Colonic mucosa (tissue), 4 donors: ENCODE results near the gene FANCG. TPM values are rescaled to one million over a fixed set of nuclear protein-coding genes. Genes with fewer than 3 reads are reported as not detected.

Source experiments
- DNase-seq: peaks from one replicate; pipeline ENCODE4 v3.0.0-alpha.2; 2020
- H3K27ac ChIP-seq: fragments of 200-600 bp; one replicate; pipeline ENCODE4 v1.8.0; 2021
- H3K27me3 ChIP-seq: fragments of 200-600 bp; one replicate; pipeline ENCODE4 v1.8.0; 2021
- H3K36me3 ChIP-seq: fragments of 200-600 bp; one replicate; pipeline ENCODE4 v1.8.0; 2021
- H3K4me1 ChIP-seq: fragments of 200-600 bp; one replicate; pipeline ENCODE4 v1.8.0; 2021; ENCODE audit warnings: mild to moderate bottlenecking
- H3K4me3 ChIP-seq: fragments of 200-600 bp; one replicate; pipeline ENCODE4 v1.8.0; 2021
- H3K9ac ChIP-seq, 2 donors: one replicate each; pipeline ENCODE4 v1.7.0; 2013; ENCODE audit warnings: control low read depth in 2 of 2, low read depth in 2 of 2, low read length in 2 of 2
- H3K9me3 ChIP-seq: fragments of 200-600 bp; one replicate; pipeline ENCODE4 v1.8.0; 2021
- CTCF ChIP-seq: fragments of 200-600 bp; IDR thresholded peaks from one replicate; pipeline ENCODE4 v1.8.0; 2022; ENCODE audit warnings: antibody characterized with exemption, mild to moderate bottlenecking
- intact Hi-C: fragments of 100-400 bp; cut with DNase I; formaldehyde crosslinking; loops from one replicate; pipeline ENCODE4 v1.14.1; 2022
- total RNA-seq, 2 donors: library from RNA; stranded (reverse); fragmentation: NEBNext Ultra II Directional in 1 of 2; extraction: Animal tissue kit (Norgen Biotek cat#: 25700) in 1 of 2; gene quantifications; one replicate each; pipeline ENCODE4 v1.2.1, GENCODE V29; 2021
- donor health status: healthy.
- donor health status: DM: no; HTN: no; CAD: no.
- donor health status: DM: no; HTN: no; CAD: no.

Gene FANCG
- total RNA-seq, 2 donors from 2014 or later: 11.4 to 47.5 TPM

GRCh38 chr9:35033101-35033500 lies 46.6 kb downstream of the FANCG start:
- no peak overlapping the region for H3K9ac ChIP-seq
- no peaks in the 10 kb centered on the region for H3K27me3 ChIP-seq
- no peak for TF ChIP-seq CTCF
- no peaks in the 10 kb centered on the region for H3K4me1 ChIP-seq
- intact Hi-C loops: no loop called here
- H3K36me3 ChIP-seq: no peaks in the 10 kb centered on the region
- no peaks in the 10 kb centered on the region for H3K9me3 ChIP-seq
- no peak overlapping the region for H3K4me3 ChIP-seq
- DNase-seq: no peak
- no peak overlapping the region for H3K27ac ChIP-seq

GRCh38 chr9:35029852-35030251 lies 49.9 kb downstream of the FANCG start:
- no peaks in the 10 kb centered on the region for H3K36me3 ChIP-seq
- no peak for DNase-seq
- no peaks in the 10 kb centered on the region for H3K27me3 ChIP-seq
- TF ChIP-seq CTCF: no peak
- no peaks in the 10 kb centered on the region for H3K9me3 ChIP-seq
- H3K4me3 ChIP-seq: no peak overlapping the region
- H3K27ac ChIP-seq: no peak overlapping the region
- intact Hi-C loops: no loop called here
- no peaks in the 10 kb centered on the region for H3K4me1 ChIP-seq
- H3K9ac ChIP-seq: no peak overlapping the region

GRCh38 chr9:35029241-35029640 lies 50.5 kb downstream of the FANCG start:
- DNase-seq: no peak
- no peak for TF ChIP-seq CTCF
- intact Hi-C loops: no loop called here

GRCh38 chr9:35028341-35028740 lies 51.4 kb downstream of the FANCG start:
- TF ChIP-seq CTCF: no peak
- Histone ChIP-seq H3K27ac (no peak overlapping the region), H3K27me3 (no peaks in the 10 kb centered on the region), H3K9ac (no peak overlapping the region), H3K9me3 (no peaks in the 10 kb centered on the region), H3K4me3 (no peak overlapping the region), H3K36me3 (no peaks in the 10 kb centered on the region), H3K4me1 (no peaks in the 10 kb centered on the region)
- DNase-seq: no peak
- intact Hi-C loops: no loop called here

More at GRCh38 chr9:35029241-35029640, 50.5 kb downstream of the FANCG start:
- no peak overlapping the region for H3K4me3 ChIP-seq
- no peaks in the 10 kb centered on the region for H3K4me1 ChIP-seq
- no peaks in the 10 kb centered on the region for H3K9me3 ChIP-seq
- no peaks in the 10 kb centered on the region for H3K27me3 ChIP-seq
- no peaks in the 10 kb centered on the region for H3K36me3 ChIP-seq
- no peak overlapping the region for H3K9ac ChIP-seq
- H3K27ac ChIP-seq: no peak overlapping the region

- Histone ChIP-seq H3K4me1 (no peaks in the 10 kb centered on the region), H3K9me3 (no peaks in the 10 kb centered on the region), H3K4me3 (no peak overlapping the region), H3K27me3 (no peaks in the 10 kb centered on the region), H3K27ac (no peak overlapping the region), H3K36me3 (no peaks in the 10 kb centered on the region), H3K9ac (no peak overlapping the region)
- TF ChIP-seq CTCF: no peak
- DNase-seq: no peak
- intact Hi-C loops: no loop called here
Measured at GRCh38 chr9:35027860-35028259, 51.9 kb downstream of the FANCG start.

GRCh38 chr9:35027374-35027773 lies 52.4 kb downstream of the FANCG start:
- Histone ChIP-seq H3K27ac (no peak overlapping the region), H3K4me3 (no peak overlapping the region), H3K27me3 (no peaks in the 10 kb centered on the region), H3K9ac (no peak overlapping the region), H3K9me3 (no peaks in the 10 kb centered on the region), H3K36me3 (no peaks in the 10 kb centered on the region), H3K4me1 (no peaks in the 10 kb centered on the region)
- intact Hi-C loops: no loop called here
- DNase-seq: no peak
- TF ChIP-seq CTCF: no peak
